K562 (cell line): ENCODE results near the gene WDR46. TPM values are rescaled to one million over a fixed set of nuclear protein-coding genes. Genes with fewer than 3 reads are reported as not detected.
A peak's percentile ranks its signal among the peaks of the same experiment; 100 is the strongest.

Source experiments
- ATAC-seq: fragments of 200-7000 bp; cut with Tn5 transposase; 3 replicates; pipeline ENCODE4 v1.9.1; 2020; ENCODE audit warnings: moderate library complexity
- BruUV-seq: library from RNA; stranded (reverse); fragments of 400-500 nt; replicated peaks from 2 replicates; lab custom pipeline; 2021; lab: Mats Ljungman, UMichigan
- CTCF ChIA-PET: fragments of 300-600 bp; formaldehyde crosslinking; extraction: SDS; loops from one replicate; lab custom pipeline; 2021; ENCODE audit warnings: low intra/inter-chr PET ratio; lab: Yijun Ruan, JAX
- POLR2A ChIA-PET: fragments of 300-600, 350-650 bp; sonication (Branson Sonifier 250); formaldehyde crosslinking; extraction: SDS; loops from one replicate; lab custom pipeline; 2021; ENCODE audit warnings: antibody characterized with exemption, inconsistent platforms; lab: Yijun Ruan, JAX
- DNase-seq, 4 experiments: peaks; one replicate each; pipeline versions ENCODE4 v3.0.0 to v3.0.0-alpha.2; 2011 to 2018; ENCODE audit warnings: low spot score in 3 of 4, mixed read lengths in 3 of 4; ENCODE audit errors: extremely low read depth in 1 of 4
- FAIRE-seq: peaks from 2 replicates; lab custom pipeline; 2011; peaks lifted over from hg19 to GRCh38; lab: Jason Lieb, UNC
- H2AFZ ChIP-seq: 2 replicates; pipeline ENCODE4 v1.6.0; 2011; ENCODE audit warnings: low read depth, low read length, control low read depth, inconsistent platforms
- H3K27ac ChIP-seq: fragments of 200-600 bp; 3 replicates; pipeline ENCODE4 v1.8.0; 2011; ENCODE audit warnings: low read depth, mild to moderate bottlenecking, control low read depth, inconsistent platforms, low read length, moderate library complexity, mixed read lengths; ENCODE audit errors: extremely low read depth
- H3K27me3 ChIP-seq, 2 experiments: fragments of 300-600 bp in 1 of 2; 2 replicates in 1 of 2; 3 replicates in 1 of 2; pipeline versions ENCODE4 v1.6.0 to v1.8.0; 2011; ENCODE audit warnings: inconsistent platforms in 2 of 2, low read length in 2 of 2, mild to moderate bottlenecking in 1 of 2, mixed read lengths in 1 of 2, moderate library complexity in 1 of 2; ENCODE audit not compliant: control insufficient read depth in 2 of 2, insufficient read depth in 2 of 2
- H3K36me3 ChIP-seq: fragments of 300-600 bp; 3 replicates; pipeline ENCODE4 v1.8.0; 2011; ENCODE audit warnings: mild to moderate bottlenecking, low read length, inconsistent platforms; ENCODE audit not compliant: control insufficient read depth, insufficient read depth
- H3K4me1 ChIP-seq, 2 experiments: fragments of 200-600 bp in 1 of 2; replicated peaks in 1 of 2; 2 replicates in 1 of 2; 3 replicates in 1 of 2; pipeline versions ENCODE4 v1.5.1 to v1.8.0; 2011; ENCODE audit warnings: inconsistent platforms in 2 of 2, low read length in 2 of 2, mild to moderate bottlenecking in 1 of 2, mixed read lengths in 1 of 2, moderate library complexity in 1 of 2; ENCODE audit not compliant: control insufficient read depth in 2 of 2, insufficient read depth in 2 of 2
- H3K4me2 ChIP-seq: 2 replicates; pipeline ENCODE4 v1.6.1; 2011; ENCODE audit warnings: low read length, control low read depth, inconsistent platforms, mixed read lengths; ENCODE audit not compliant: insufficient read depth
- H3K4me3 ChIP-seq: fragments of 200-600 bp; sonication (generic), shearing (Covaris generic); 2 replicates; pipeline ENCODE4 v1.5.1; 2016; ENCODE audit warnings: control low read depth, inconsistent platforms
- H3K79me2 ChIP-seq: fragments of 200-600 bp; 3 replicates; pipeline ENCODE4 v1.8.0; 2011; ENCODE audit warnings: low read length, inconsistent platforms; ENCODE audit not compliant: control insufficient read depth, insufficient read depth
- H3K9ac ChIP-seq, 2 experiments: 2 replicates each; pipeline versions ENCODE4 v1.6.0 to v1.6.1; 2011; ENCODE audit warnings: low read depth in 2 of 2, low read length in 2 of 2, control low read depth in 1 of 2, inconsistent platforms in 1 of 2, mild to moderate bottlenecking in 1 of 2, mixed read lengths in 1 of 2; ENCODE audit not compliant: insufficient read depth in 1 of 2
- H3K9me1 ChIP-seq: one replicate; pipeline ENCODE4 v1.6.0; 2011; ENCODE audit warnings: inconsistent platforms, mild to moderate bottlenecking, low read length, moderate library complexity; ENCODE audit not compliant: control insufficient read depth, insufficient read depth
- H3K9me3 ChIP-seq: replicated peaks from 2 replicates; pipeline ENCODE4 v1.5.1; 2011; ENCODE audit warnings: low read depth, low read length, inconsistent platforms; ENCODE audit not compliant: control insufficient read depth, insufficient read depth
- H4K20me1 ChIP-seq: replicated peaks from 2 replicates; pipeline ENCODE4 v1.6.1; 2011; ENCODE audit warnings: low read length, inconsistent platforms, mixed read lengths; ENCODE audit not compliant: control insufficient read depth, insufficient read depth
- CREB5 ChIP-seq: fragments of 250-450 bp; sonication (Bioruptor Pico); IDR thresholded peaks from 2 replicates; pipeline ENCODE4 v1.5.0; 2020; ENCODE audit warnings: mild to moderate bottlenecking
- FOSL1 ChIP-seq: fragments of 200-800 bp; sonication (Bioruptor generic); conservative IDR thresholded peaks from 2 replicates; pipeline ENCODE4 v1.6.1; 2016; ENCODE audit warnings: missing genetic modification characterization, missing compliant biosample characterization
- GABPB1 ChIP-seq: sonication (generic); formaldehyde crosslinking; IDR thresholded peaks from 2 replicates; pipeline ENCODE4 v1.8.0; 2022; ENCODE audit warnings: mild to moderate bottlenecking, missing genetic modification reagents
- KDM5B ChIP-seq: fragments of 200-600 bp; sonication (generic); IDR thresholded peaks from 2 replicates; pipeline ENCODE4 v1.6.1; 2012; ENCODE audit warnings: low read depth, mild to moderate bottlenecking, moderate library complexity, low read length, control low read depth, inconsistent platforms; ENCODE audit not compliant: insufficient replicate concordance
- MEF2A ChIP-seq: IDR thresholded peaks from 2 replicates; pipeline ENCODE4 v1.6.1; 2011; ENCODE audit warnings: low read depth, mild to moderate bottlenecking, low read length, moderate library complexity; ENCODE audit not compliant: control insufficient read depth
- NELFE ChIP-seq: IDR thresholded peaks from 2 replicates; pipeline ENCODE4 v1.6.1; 2011; ENCODE audit warnings: mild to moderate bottlenecking; ENCODE audit not compliant: insufficient read depth, insufficient read length
- RAD51 ChIP-seq: fragments of 450-650 bp; IDR thresholded peaks from 2 replicates; pipeline ENCODE4 v1.7.1; 2016; ENCODE audit warnings: low read depth, mild to moderate bottlenecking, borderline replicate concordance
- RBM15 ChIP-seq: fragments of 200-400 bp; formaldehyde crosslinking; IDR thresholded peaks from 2 replicates; pipeline ENCODE4 v1.6.1; 2018; ENCODE audit warnings: mild to moderate bottlenecking, low read length, moderate library complexity; ENCODE audit not compliant: insufficient read depth
- TRIM28 ChIP-seq: fragments of 450-650 bp; IDR thresholded peaks from 2 replicates; pipeline ENCODE4 v1.6.1; 2017
- ZBTB26 ChIP-seq: fragments of 450-650 bp; formaldehyde crosslinking; IDR thresholded peaks from 2 replicates; pipeline ENCODE4 v1.4.0; 2022; ENCODE audit warnings: missing genetic modification characterization
- ZNF655 ChIP-seq: fragments of 250-450 bp; sonication (Bioruptor Pico); IDR thresholded peaks from 2 replicates; pipeline ENCODE4 v1.5.0; 2021
- ZNF75A ChIP-seq: fragments of 450-650 bp; formaldehyde crosslinking; IDR thresholded peaks from 2 replicates; pipeline ENCODE4 v1.4.0; 2020; ENCODE audit warnings: mild to moderate bottlenecking
- WGBS: fragments of 100-300 bp; shearing (Covaris generic); methylation state at CpG from one replicate; pipeline ENCODE4 v1.1.6; 2016; ENCODE audit warnings: low coverage, mixed read lengths; ENCODE audit not compliant: insufficient coverage; ENCODE audit errors: missing lambda C conversion rate; 5-methylcytosine and 5-hydroxymethylcytosine counted together
- in situ Hi-C: fragments of 300-500 bp; cut with MboI; formaldehyde crosslinking; loops from 4 replicates; pipeline ENCODE4 v1.15.0; 2018; ENCODE audit warnings: inconsistent platforms, mixed read lengths
- intact Hi-C: fragments of 100-400 bp; cut with micrococcal nuclease; formaldehyde crosslinking; loops from 2 replicates; pipeline ENCODE4 v1.14.2; 2022
- polyA plus RNA-seq, 8 experiments: library from polyadenylated mRNA; depleted of rRNA in 4 of 8; stranded (reverse) in 5 of 8; unstranded in 3 of 8; fragments of >200 nt; fragmentation: Nextera tagmentation in 2 of 8; fragmentation: Illumina TruSeq in 1 of 8; extraction: Ambion mirVana in 2 of 8; extraction: Trizol in 1 of 8; gene quantifications; 2 replicates each; pipeline versions ENCODE4 v1.2.1 to v1.2.3, GENCODE V29; 2011 to 2014; ENCODE audit warnings: inconsistent platforms in 1 of 8, missing spikeins in 1 of 8
- total RNA-seq, 7 experiments: library from RNA; depleted of rRNA in 6 of 7; stranded (reverse); fragments of >200 nt in 6 of 7; fragmentation: Illumina TruSeq in 2 of 7; extraction: Trizol in 2 of 7; gene quantifications; 2 replicates each; pipeline versions ENCODE4 v1.2.1 to v1.2.3, GENCODE V29; 2011 to 2021; ENCODE audit warnings: low replicate concordance in 1 of 7
- TF ChIP-seq, protein P1 (sequence below): fragments of 450-650 bp; formaldehyde crosslinking; conservative IDR thresholded peaks from 2 replicates; pipeline ENCODE4 v1.4.0; 2022; ENCODE audit warnings: mild to moderate bottlenecking, missing genetic modification characterization

The WDR46 gene
- total and polyA plus RNA-seq, 9 of the 15 experiments (the other 6 are each of a cell fraction or from before 2014, with no cell fraction given), result 8.9 to 146 (median 93.1) TPM

- ATAC-seq (peak; percentile 83), FAIRE-seq (peak; percentile 59), DNase-seq (peak; percentile 90 to 95 (median 92))
- ChIA-PET CTCF (interaction anchor here (0.6 to 6.6 kb wide), 5 partner anchors 68 to 154 kb away, joined by 3 to 64 read pairs (median 3); no protein-coding TSS in a partner anchor), POLR2A (interaction anchor here (0.5 to 8.1 kb wide), 32 partner anchors 8 to 599 kb away, joined by 3 to 90 read pairs (median 4); partner anchors contain the start of genes KIFC1, PFDN6, RGL2 and RING1)
- in situ Hi-C loops (loop anchor here (10.0 kb wide), 1 partner anchor 128 kb away; no protein-coding TSS in a partner anchor), intact Hi-C loops (loop anchor here (2.0 to 10.0 kb wide), 3 partner anchors 134 to 298 kb away; partner anchors contain the start of genes CUTA and PHF1)
- no TSS peak for BruUV-seq
- peaks cover 91% of the 10 kb centered on the region for H3K36me3 ChIP-seq
- H3K4me2 ChIP-seq, result peak within 1 kb of the TSS; percentile 99
- H3K79me2 ChIP-seq, result peaks cover 45% of the 10 kb centered on the region
- H3K9me1 ChIP-seq, result no peaks in the 10 kb centered on the region
- H4K20me1 ChIP-seq, result peaks cover 42% of the 10 kb centered on the region
- H3K27me3 ChIP-seq, result no peaks in the 10 kb centered on the region
- 2% methylated on average over 68 of the region's 80 CpGs for WGBS
- peak within 1 kb of the TSS; percentile 98 for H3K27ac ChIP-seq
- peak within 1 kb of the TSS; percentile 90 to 100 for H3K9ac ChIP-seq
- H3K4me3 ChIP-seq, result peak within 1 kb of the TSS; percentile 93
- H3K9me3 ChIP-seq, result no peaks in the 10 kb centered on the region
- peak within 1 kb of the TSS; percentile 82 for H2AFZ ChIP-seq
- H3K4me1 ChIP-seq, result peaks cover 39 to 40% of the 10 kb centered on the region in 2 experiments
- TF ChIP-seq ZBTB26, result peak; percentile 81; the same call in 1 of the 2 replicates
- peak; percentile 18; the same call in 1 of the 2 replicates for TF ChIP-seq TRIM28
- no peak for TF ChIP-seq RAD51
- TF ChIP-seq MEF2A, result no peak
- no peak for TF ChIP-seq RBM15
- no peak for TF ChIP-seq NELFE
- TF ChIP-seq, protein P1, sequence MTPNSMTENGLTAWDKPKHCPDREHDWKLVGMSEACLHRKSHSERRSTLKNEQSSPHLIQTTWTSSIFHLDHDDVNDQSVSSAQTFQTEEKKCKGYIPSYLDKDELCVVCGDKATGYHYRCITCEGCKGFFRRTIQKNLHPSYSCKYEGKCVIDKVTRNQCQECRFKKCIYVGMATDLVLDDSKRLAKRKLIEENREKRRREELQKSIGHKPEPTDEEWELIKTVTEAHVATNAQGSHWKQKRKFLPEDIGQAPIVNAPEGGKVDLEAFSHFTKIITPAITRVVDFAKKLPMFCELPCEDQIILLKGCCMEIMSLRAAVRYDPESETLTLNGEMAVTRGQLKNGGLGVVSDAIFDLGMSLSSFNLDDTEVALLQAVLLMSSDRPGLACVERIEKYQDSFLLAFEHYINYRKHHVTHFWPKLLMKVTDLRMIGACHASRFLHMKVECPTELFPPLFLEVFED (CRISPR knock-in tag), result peak; percentile 98
- 0 out of 2 replicates have a peak, but pooled peaks have one; percentile 52 for TF ChIP-seq ZNF655 (CRISPR knock-in tag)
- peak; percentile 89 for TF ChIP-seq GABPB1 (CRISPR knock-in tag)
- 0 out of 2 replicates have a peak, but pooled peaks have one; percentile 45 for TF ChIP-seq CREB5 (CRISPR knock-in tag)
- TF ChIP-seq KDM5B, result no peak
- 0 out of 2 replicates have a peak, but pooled peaks have one; percentile 24 for TF ChIP-seq FOSL1 (tag)
- no peak for TF ChIP-seq ZNF75A (CRISPR knock-in tag)
Observed at GRCh38 chr6:33276864-33277662, 12.0 kb downstream of the WDR46 start, which contains the start of gene B3GALT4. Gene B3GALT4 (plus strand): TSS chr6:33277123. CDS start chr6:33277420, 297 bp downstream.
